Frontal cortex (tissue), 4 donors: ENCODE measurements around the gene HCCS. TPM values are rescaled to one million over a fixed set of nuclear protein-coding genes. Genes with fewer than 3 reads are reported as not detected.
A peak's percentile ranks its signal among the peaks of the same experiment; 100 is the strongest.
"Not testable (repeated sequence)": the region's sequence is repeated elsewhere in the genome, so short reads cannot be mapped to it uniquely, and the experiment has no call there.

Experiments
- DNase-seq, 2 donors: peaks; one replicate each; pipeline ENCODE4 v3.0.0; 2012; ENCODE audit warnings: low spot score in 2 of 2
- FAIRE-seq: peaks from 2 replicates; lab custom pipeline; 2012; peaks lifted over from hg19 to GRCh38; lab: Jason Lieb, UNC
- total RNA-seq: library from RNA; depleted of rRNA; stranded (reverse); fragments of >200 nt; gene quantifications from one replicate; pipeline ENCODE4 v1.2.3, GENCODE V29; 2014
- donor health status: control.
- donor health status: control.
- donor health status: control.

Gene HCCS
- total RNA-seq, 1 donor from 2014 or later, result 15.1 TPM

DNA sequence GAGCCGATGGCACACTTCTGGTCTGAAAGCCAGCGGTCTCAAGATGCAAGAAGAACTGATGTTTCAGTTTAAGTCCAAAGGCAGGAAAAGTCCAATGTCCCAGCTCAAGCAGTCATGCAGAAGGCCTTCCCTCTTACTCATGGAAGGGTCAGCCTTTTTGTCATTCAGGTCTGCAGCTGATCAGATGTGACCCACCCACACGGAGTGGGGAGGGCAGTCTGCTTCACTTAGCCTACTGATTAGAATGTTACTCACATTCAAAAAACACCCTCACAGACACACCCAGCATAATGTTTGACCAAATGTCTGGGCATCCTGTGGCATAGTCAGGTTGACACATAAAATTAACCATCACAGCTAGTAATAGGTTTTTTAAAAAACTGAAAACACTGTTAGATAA is 6.6 kb downstream of the HCCS start:
- DNase-seq (no peak), FAIRE-seq (no peak)

DNA sequence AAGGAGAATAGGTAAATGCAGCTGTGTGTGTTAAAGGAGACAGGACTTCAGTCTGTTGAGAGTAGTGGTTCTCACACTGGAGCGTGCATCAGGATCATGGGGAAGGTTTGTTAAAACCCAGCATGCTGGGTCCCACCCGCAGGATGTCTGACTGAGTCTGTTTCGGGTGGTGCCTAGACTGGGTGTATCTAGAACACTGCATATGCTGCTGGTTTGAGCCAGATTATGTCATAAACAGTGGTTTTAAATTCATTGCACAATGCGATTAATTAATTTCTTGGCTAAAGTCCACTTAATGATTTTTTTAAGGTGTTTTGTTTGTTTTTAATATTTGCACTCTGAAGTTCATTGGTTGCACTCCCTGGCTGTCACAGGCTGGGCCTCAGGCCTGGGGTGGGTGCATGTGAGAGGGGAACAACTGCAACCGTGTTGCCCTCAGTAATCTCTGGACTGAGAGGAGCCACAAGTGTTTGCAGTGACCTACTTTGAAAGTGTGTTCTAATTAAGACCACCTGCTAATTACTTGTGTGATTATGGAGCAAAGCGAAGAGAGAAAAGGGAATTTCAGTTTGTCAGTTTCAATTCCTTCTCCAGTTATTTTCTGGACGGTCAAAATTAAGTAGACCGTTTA is 8.3 kb downstream of the HCCS start:
- no peak for DNase-seq

GRCh38 chrX:11123087-11123486 is 12.0 kb downstream of the HCCS start:
- not testable (repeated sequence) for FAIRE-seq, DNase-seq

More for the DNA sequence above, 8.3 kb downstream of the HCCS start:
- no peak for FAIRE-seq

DNA sequence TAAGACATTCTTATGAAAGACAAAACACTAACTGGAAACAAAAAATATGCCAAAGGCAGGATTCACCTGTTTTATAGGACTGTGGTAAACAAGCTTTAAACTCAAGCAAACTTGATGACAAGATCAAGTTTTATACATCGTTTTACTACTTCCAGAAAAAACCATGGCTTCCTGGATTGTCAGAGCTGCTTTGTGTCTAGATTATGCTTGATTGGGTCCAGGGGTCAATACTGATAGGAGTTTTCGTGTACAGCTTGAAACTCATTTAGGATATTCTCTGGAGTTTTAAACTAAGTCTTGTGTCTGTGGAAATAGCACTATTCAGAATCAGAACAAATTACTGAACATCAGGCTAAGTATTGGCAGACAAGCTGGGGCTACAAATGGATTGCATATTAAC is 13.0 kb downstream of the HCCS start:
- FAIRE-seq (no peak), DNase-seq (no peak)

DNA sequence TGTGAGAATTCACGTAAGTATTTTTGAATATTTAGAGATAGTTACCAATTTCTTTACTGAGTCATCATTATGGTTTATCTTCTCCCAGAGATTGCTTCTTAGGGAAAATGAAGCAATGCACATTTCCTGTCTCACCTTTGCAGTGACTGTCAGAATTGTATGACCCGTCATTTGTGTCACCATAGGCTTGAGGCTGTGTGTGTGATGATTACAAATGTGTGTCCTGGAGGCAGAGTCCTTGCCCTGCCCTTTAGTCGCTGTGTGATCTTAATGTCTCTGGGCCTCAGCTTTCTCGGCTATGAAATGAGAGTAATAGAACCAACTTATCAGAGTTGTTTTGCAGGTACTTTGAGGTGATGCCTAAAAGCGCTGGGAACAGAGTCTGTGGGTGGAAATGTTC is 13.9 kb downstream of the HCCS start:
- DNase-seq (no peak), FAIRE-seq (no peak)

DNA sequence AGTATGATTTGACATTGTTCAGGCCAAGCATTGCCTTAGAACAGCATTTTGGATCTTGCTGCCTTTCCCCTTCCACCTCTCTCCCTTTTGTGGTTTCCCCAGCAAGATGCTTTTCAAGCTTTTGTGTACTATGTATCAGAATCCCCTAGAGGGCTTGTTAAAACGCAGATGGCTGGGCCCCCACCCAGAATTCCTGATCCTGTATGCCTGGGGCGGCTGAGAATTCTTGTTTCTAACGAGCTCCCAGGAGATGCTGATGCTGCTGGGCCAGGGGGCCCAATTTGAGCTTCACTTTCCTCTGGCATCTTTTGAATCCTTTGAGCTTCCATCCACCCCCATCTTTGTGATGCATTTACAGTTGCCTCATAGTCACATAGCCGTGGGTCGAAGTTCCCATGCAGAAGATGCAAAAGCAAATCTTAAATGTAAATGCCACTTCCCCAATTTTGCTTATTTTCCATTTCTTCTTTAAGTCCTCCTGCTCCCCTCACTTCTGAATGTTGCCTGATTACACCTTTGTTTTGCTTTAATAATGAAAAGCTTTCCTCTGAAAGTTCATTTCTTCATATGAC is 18.5 kb downstream of the HCCS start:
- FAIRE-seq (no peak), DNase-seq (no peak)

DNA sequence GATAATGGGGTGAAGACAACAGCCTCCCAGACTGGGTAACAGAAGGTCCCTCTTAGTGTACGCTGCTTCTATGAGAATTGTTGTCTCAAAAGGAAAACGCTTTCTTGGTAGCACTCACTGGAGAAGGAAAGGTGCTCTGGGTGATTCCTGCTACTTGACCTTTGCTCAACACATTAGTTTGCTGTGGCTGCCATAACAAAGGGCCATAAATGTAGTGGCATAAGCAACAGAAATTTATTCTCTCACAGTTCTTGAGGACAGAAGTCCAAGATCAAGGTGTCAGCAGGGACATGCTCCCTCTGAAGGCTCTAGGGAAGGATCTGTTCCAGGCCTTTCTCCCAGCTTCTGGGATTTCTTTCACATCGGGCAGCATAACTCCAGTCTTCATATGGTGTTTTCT is 19.0 kb downstream of the HCCS start:
- DNase-seq (no peak), FAIRE-seq (no peak)

GRCh38 chrX:11131146-11131545 is 20.0 kb downstream of the HCCS start:
- FAIRE-seq, result no peak
- DNase-seq, result no peak

DNA sequence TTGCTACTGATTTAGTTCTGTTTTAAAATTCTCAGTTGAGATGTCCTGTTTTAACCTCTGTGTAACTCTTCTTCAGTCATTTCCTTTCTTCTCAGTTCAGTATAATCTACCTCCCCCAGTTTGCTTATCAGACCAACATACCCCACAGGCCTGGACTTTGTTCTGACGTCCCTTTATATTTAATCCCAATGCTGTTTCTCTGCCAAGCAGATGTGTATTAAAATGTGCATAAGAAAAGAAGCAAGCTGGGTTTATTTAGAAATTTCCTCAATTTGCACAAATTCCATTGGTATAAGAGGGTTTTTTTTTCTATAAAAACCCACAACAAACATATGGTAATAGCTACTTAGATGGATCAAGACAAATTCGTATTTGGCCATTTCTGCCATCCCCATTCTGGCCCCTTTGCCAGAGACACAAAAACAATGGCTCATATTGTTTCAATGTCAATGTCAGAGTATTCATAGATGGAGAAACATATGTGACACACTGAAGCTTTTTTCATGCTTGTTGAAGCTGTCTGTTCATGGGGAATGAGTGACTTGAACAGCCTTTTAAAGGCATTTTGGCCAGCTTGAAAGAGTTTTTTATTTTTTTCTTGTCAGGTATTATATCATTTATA is 24.5 kb downstream of the HCCS start:
- no peak for DNase-seq
- FAIRE-seq, result no peak

DNA sequence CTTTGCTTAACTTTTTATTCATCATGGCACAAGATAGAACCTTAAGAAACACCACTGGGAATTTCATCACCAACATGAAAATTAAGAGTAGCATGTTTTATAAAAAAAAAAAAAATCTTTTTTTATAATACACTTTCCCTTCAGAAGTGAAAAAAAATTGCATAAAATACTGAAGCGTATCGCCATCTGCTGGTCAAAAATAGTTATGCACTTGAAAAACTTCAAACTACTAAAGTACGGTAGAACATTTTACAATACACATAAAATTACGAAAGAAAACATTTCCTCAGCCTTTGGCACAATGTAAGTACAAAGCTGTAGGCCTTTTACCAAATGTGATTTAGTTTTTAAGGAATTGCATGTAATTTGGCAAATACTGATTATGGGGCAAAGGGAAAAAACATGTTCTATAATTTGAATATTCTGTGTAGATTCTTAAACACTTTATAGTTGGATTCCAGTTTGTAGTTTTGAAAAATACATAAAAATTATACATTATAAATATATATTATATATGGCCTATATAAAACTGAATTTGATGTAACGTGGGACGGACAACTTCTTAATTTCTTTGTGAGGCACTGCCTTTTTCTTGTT is 26.5 kb downstream of the HCCS start:
- peak; percentile 96 for FAIRE-seq
- DNase-seq, result peak in 1 of 2 donors; percentile 41

- FAIRE-seq, result no peak
- no peak for DNase-seq
These were observed 27.6 kb downstream of the HCCS start for GRCh38 chrX:11138498-11139390.

GRCh38 chrX:11143931-11144678 is 33.0 kb downstream of the HCCS start:
- no peak for FAIRE-seq
- peak; percentile 41 to 54 for DNase-seq

DNA sequence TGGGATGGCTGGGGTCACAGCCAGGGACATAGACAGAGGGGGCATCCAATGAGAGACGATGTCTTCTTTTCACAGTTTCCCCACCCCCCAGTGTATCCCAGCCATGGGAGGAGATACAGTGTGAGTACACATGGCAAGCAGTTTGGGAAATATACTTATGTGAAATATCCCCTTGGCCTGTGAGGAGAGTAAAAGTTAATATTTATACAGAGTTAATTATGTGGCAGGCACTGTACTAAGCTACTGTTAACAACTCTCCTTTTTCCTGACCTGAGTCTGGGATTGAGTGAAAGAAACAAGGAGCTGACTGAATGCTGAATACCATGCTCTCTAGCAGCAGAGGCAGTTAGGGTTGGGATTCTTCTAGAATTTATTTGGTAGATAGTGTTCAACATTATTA is 35.3 kb downstream of the HCCS start:
- DNase-seq (no peak), FAIRE-seq (no peak)

DNA sequence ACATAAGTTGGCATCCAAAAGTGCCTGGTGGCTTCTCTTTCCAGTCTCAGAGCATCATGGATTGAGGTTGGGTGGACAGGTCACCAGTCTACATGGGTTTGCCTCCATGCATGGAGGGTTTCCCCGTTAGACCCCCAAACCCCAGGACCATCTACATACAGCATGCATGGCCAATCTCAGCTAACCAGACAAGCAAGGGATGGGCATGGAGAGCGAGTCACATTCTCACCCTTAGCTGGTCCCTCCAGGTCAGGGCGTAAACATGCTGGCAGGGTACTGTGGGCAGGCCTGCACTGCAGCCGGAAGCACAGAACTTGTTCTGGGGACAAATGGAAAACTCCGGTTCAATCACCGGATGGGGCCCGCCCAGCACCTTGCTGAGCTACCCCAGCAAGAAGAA is 37.3 kb downstream of the HCCS start:
- no peak for FAIRE-seq
- DNase-seq, result no peak

GRCh38 chrX:11151799-11152559 is 40.8 kb downstream of the HCCS start:
- DNase-seq (no peak), FAIRE-seq (no peak)

GRCh38 chrX:11159149-11159548 is 48.0 kb downstream of the HCCS start:
- DNase-seq (no peak), FAIRE-seq (no peak)

GRCh38 chrX:11164433-11164832 is 53.3 kb downstream of the HCCS start:
- FAIRE-seq (no peak), DNase-seq (no peak)

- DNase-seq (no peak), FAIRE-seq (no peak)
These were observed 60.8 kb downstream of the HCCS start for GRCh38 chrX:11171956-11172355.

- FAIRE-seq, result no peak
These were observed 61.3 kb downstream of the HCCS start for GRCh38 chrX:11172415-11172814.

More at GRCh38 chrX:11172415-11172814, 61.3 kb downstream of the HCCS start:
- DNase-seq, result no peak
